GM19324 (cell line): ENCODE results near the gene PRADC1.

Source experiments
- ATAC-seq: cut with Tn5 transposase; IDR thresholded peaks from one replicate; pipeline ENCODE4 v1.9.1; 2021; ENCODE audit warnings: mild to moderate bottlenecking, moderate library complexity; ENCODE audit not compliant: unreplicated experiment, low FRiP score

Gene PRADC1

GRCh38 chr2:73238149-73238548 lies 5.1 kb upstream of the PRADC1 start:
- ATAC-seq: no peak

GRCh38 chr2:73237168-73237567 lies 4.1 kb upstream of the PRADC1 start:
- no peak for ATAC-seq

DNA sequence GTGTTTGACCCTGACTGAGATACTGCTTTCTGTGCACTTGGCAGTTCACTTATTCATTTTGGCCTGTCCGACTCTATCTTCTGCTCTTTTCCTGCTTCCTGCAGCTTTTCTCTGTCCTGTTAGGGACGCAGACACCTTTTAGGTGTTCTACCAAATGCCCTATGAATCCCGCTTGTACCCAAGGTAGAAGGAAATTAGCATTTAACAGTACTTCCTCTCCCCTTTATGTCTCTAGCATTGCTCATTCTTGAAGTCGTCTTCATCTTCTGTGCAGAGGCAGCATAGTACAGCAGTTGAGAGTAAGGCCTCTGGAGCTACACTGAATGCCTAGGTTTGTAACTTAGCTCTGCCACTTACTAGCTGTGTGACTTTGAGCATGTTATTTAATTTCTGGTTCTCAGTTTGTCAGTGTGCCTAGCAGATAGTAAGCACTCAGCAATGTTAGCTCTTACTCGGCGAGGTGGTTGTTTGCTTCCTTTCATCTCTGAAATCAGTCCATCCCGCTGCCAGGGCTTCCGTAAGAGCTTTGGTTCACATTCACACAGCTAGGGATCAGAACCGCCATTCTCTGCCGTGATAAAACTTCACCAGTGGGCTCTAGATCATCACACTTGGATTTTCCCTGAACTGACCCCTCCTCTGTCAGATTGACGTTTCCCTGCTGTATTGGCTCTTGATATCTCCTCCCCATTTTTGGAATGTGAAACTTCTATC lies 2.4 kb upstream of the PRADC1 start:
- ATAC-seq: no peak

DNA sequence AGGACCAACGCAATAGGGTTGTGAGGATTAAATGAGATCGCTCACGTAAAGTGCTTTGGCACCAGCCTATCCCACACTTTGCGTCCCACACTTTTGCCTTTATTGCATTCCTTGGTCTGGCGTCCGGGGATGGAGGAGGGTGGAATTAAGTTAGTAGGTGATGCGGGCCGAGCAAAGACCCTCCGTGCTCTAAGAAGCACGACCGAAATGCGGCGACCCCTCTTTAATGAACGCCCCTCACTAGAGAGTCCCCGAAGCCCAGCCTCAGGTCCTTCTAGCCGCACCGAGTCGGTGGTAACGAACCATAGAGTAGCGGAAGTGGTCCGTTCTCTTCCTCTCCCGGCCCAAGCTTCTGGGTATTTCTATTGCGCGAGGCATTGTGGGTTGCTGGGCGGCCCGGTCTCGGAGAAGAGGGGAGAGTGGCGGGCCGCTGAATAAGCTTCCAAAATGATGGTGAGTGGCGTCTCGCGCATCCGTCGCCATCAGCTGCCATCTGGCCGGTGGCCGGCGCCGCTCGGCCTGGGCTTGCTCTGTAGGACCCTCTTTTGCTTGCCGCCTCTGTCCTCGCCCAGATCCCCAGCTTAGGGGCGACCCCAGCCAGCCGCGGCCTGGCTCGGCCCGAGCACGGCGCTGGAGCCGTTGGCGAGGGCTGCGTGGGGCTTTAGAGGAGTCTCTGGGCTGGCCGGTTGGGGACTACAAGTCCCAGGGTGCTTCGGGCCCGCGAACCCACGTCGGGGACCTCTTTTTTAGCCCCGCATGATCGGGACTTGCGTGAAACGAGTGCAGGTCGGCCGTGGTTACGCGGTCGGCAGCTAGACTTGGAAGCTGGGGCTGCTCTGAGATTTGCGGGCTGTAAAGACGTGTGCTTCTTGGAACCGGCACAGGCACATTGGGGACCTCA lies 1.1 kb upstream of the PRADC1 start, which contains the start of gene CCT7:
TSS of gene CCT7 (plus strand) at position 377 of the 901 bp plus-strand sequence. CDS start at position 448, 71 bp downstream.
- ATAC-seq: peak; percentile 63

DNA sequence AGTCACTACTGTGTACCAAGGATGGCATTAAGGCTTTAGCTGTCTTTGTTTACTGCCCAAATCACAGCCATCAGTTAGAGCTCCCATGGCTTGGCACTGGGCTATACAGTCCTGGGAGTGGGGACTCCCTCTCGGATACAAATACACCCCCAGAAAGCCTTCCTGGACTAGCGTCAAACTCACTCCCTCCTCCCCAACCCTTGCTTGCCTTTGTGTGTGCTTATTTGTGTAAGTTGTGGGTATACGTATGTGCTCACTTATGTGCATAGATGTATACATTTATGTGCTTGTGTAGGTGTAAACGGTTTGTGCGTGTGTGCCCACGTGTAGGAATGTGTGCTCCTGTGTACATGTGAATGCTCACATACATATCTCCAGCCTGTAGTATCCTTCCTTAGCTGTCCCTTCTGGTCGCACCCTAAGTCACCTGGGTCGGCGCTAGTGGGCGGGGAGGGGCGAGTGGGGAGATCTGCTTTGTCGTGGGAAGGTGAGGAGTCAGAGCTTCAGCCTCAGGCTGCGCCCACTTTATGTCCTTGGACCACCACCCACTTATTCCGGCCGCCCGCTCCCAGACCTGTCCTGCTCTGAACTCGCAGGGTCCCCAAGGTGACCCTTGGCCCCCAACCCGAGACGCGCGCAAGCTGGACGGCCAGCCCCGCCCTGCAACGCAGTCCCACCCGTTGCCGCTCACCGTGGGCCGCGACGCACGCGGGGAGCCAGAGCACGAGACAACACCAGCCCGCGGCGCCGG lies 461 bp downstream of the PRADC1 start:
- peak; percentile 1 for ATAC-seq

DNA sequence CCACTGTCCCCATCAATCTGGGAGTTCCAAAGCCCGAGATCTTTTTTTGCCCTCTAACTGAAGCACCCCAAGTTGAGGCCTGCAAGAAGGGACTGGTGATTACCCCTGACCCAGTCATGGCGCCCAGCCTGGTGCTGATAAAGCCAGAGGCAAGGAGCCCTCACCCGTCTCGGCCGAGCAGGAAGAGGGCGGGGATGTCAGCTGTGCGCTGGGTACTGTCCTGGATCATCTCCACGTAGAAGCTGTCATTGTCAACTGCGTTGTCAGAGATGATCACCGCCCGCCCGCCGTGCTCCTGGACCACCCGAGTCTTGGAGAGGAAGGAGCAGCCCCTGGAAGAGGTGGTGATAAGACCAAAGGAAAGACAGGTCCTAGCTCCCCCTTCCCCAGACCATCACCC lies 4.4 kb downstream of the PRADC1 start:
- ATAC-seq: no peak

DNA sequence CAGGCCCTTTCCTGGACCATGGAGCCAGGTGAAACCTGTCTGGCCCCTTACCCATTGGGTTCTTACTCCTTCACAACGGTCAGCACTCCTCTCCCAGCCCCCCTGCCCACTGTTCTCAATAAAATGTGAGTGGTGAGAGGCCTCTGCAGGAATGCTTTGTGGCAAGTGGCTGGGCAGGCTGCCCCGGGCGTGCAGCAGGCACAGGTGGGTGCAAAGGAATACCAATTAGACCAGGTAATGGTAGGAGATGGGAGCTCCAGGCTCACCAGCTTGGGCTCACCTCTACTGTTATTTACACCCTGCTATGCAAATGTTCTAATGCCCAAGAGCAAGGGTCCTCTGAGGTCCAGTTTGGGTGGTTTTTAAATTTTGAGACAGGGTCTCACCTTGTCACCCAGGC lies 6.0 kb downstream of the PRADC1 start:
- ATAC-seq: no peak

DNA sequence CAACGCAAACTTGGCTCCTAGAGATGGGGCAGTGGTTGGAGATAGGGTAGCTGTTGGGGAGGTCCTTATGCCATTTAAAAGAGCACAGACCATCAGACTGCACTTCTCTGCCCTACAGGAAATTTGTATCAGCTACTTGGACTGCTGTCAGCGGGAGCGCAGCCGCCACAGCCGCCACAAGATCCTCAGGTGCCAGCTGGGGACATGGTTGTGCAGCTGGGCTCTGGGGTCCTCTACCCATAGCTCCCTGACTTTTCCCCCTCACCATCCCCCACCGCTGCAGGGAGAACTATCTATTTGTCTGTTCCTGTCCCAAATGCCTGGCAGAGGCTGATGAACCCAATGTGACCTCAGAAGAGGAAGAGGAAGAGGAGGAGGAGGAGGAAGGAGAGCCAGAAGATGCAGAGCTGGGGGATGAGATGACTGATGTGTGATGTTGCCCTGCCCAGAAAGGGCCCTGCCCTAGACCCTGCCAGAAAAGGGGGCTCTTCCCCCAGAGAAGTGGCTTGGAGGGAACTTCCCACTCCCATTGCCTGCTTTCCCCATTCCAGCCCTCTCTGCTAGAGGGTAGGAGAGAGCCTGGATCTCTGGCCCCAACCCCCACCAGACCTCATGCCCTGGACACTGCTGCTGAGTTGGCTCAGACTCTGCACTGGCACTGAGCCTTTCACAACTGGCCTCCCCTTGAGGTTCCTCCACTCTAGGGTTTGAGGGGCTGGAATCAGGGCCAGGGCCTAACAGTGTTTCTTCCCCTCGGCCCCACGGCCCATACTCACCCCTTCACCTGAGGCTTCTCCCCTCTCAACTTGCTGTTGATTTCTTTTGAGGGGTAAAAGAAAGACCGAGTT lies 7.3 kb downstream of the PRADC1 start:
- no peak for ATAC-seq

- no peak for ATAC-seq
These were observed 9.2 kb downstream of the PRADC1 start for GRCh38 chr2:73223821-73224220.

GRCh38 chr2:73218298-73218697 lies 14.7 kb downstream of the PRADC1 start:
- no peak for ATAC-seq

DNA sequence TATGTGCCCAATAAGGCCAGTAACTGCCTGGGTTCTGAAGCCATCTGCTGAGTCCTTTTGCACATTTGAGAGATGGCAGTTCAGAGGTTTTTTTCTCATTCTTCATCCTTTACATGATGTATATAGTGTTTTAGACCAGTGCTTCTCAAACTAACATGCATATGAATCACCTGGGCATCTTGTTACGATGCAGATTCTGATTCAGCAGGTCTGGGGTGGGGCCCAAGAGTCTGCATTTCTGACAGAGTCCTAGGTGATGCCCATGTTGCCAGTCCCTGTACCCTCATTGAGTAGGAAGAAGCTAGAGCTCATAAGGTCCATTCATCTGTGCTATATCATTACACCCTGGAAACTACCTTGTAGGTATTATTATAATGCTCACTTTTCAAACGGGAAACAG lies 15.2 kb downstream of the PRADC1 start:
- no peak for ATAC-seq

GRCh38 chr2:73217160-73217559 lies 15.9 kb downstream of the PRADC1 start:
- ATAC-seq: no peak

GRCh38 chr2:73215254-73215653 lies 17.8 kb downstream of the PRADC1 start:
- ATAC-seq: no peak

DNA sequence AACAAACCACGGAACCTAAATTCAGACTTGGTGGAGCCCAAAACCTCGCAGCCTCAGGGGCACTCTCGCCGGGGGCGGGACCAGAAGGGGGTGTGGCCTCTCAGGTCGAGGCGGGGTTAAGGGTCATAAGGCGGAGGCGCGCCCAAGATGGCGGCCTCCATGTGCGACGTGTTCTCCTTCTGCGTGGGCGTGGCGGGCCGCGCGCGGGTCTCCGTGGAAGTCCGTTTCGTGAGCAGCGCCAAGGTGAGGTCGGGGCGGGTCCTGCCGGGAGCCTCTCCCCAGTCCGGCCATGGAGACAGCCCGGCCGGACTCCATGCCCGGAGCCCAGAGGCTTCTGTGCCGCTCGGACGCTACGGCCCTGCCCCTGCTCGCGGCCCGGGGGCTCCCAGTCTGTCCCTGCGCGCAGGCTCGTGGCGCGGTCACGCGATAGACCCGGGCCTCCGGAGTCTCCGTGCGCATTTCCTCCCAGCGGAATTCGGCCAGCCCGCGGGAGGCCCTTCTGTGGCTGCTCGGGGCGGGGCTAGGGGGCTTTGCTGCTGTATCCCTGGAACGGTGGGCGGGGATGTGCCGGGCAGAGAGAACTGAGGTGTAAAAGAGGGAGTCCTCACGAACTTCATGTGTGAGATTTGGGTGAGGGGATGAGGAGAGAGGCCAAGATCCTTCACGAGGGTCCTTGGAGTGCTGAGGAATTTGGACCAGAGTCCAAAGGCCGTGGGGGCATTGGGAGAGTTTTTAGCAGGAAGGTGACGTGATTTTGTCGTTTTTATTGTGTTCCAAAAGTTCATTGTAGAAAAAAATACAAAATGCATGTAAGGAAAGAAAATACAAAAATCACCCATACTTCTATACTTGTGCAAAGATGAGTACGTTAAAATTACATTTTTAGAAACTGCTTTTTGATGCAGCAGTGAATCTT lies 18.7 kb downstream of the PRADC1 start, which contains the start of gene SMYD5:
TSS of gene SMYD5 (plus strand) at position 126 of the 916 bp plus-strand sequence. CDS start at position 148, 22 bp downstream.
- ATAC-seq: peak; percentile 90

- ATAC-seq: no peak
These were observed 20.4 kb downstream of the PRADC1 start for GRCh38 chr2:73212448-73213176.

- no peak for ATAC-seq
These were observed 21.0 kb downstream of the PRADC1 start for GRCh38 chr2:73212098-73212447.

- ATAC-seq: no peak
These were observed 22.3 kb downstream of the PRADC1 start for GRCh38 chr2:73210696-73211095.

- no peak for ATAC-seq
These were observed 23.0 kb downstream of the PRADC1 start for GRCh38 chr2:73210019-73210418.
